Keratinocyte (primary cell): Measurements from ENCODE around the gene GH2.

Experiments
- EZH2 ChIP-seq: IDR thresholded peaks from one replicate; pipeline ENCODE4 v1.6.1; 2012; ENCODE audit warnings: inconsistent platforms, mild to moderate bottlenecking, low read length, moderate library complexity
- TF ChIP-seq, protein P1 (sequence below), 3 experiments: IDR thresholded peaks in 1 of 3; conservative IDR thresholded peaks in 1 of 3; optimal IDR thresholded peaks in 1 of 3; 2 replicates in 2 of 3; 3 replicates in 1 of 3; pipeline versions ENCODE3 to v1.5.1; 2011; ENCODE audit warnings: low read length in 3 of 3, mild to moderate bottlenecking in 3 of 3, moderate library complexity in 2 of 3, control low read depth in 1 of 3, inconsistent platforms in 1 of 3; ENCODE audit not compliant: insufficient read depth in 2 of 3; ENCODE audit errors: extremely low read depth in 1 of 3

GRCh38 chr17:63930951-63931575 is 49.3 kb upstream of the GH2 start:
- TF ChIP-seq, protein P1, sequence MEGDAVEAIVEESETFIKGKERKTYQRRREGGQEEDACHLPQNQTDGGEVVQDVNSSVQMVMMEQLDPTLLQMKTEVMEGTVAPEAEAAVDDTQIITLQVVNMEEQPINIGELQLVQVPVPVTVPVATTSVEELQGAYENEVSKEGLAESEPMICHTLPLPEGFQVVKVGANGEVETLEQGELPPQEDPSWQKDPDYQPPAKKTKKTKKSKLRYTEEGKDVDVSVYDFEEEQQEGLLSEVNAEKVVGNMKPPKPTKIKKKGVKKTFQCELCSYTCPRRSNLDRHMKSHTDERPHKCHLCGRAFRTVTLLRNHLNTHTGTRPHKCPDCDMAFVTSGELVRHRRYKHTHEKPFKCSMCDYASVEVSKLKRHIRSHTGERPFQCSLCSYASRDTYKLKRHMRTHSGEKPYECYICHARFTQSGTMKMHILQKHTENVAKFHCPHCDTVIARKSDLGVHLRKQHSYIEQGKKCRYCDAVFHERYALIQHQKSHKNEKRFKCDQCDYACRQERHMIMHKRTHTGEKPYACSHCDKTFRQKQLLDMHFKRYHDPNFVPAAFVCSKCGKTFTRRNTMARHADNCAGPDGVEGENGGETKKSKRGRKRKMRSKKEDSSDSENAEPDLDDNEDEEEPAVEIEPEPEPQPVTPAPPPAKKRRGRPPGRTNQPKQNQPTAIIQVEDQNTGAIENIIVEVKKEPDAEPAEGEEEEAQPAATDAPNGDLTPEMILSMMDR (optimal IDR thresholded peaks at IDR 0.05 in 1 of 3, IDR thresholded peaks at IDR 0.05 in 1 of 3, conservative IDR thresholded peaks at IDR 0.05 in 1 of 3; ENCODE audit: extremely low read depth in 1 of 3, insufficient read depth in 2 of 3, low read length in 3 of 3), result no peak
- no peak for TF ChIP-seq EZH2
